A549 (cell line): ENCODE results near the gene DZANK1. TPM values are rescaled to one million over a fixed set of nuclear protein-coding genes. Genes with fewer than 3 reads are reported as not detected.

Experiments used
- ATAC-seq, 2 experiments: fragments of 200-7000 bp in 1 of 2; fragments of >200 bp in 1 of 2; cut with Nextera tagmentation in 1 of 2; cut with Tn5 transposase in 1 of 2; 3 replicates each; pipeline versions ENCODE4 v1.8.0 to v1.9.1; 2018 to 2020; ENCODE audit warnings: mild to moderate bottlenecking in 1 of 2, moderate library complexity in 1 of 2
- CTCF ChIA-PET: fragments of 300-600 bp; sonication (Branson Sonifier 250); formaldehyde crosslinking; extraction: SDS; loops from one replicate; lab custom pipeline; 2021; ENCODE audit warnings: antibody characterized with exemption, inconsistent platforms; lab: Yijun Ruan, JAX
- POLR2A ChIA-PET: fragments of 350-600 bp; formaldehyde crosslinking; extraction: SDS; loops from one replicate; lab custom pipeline; 2021; ENCODE audit warnings: antibody characterized with exemption, inconsistent platforms; lab: Yijun Ruan, JAX
- DNase-seq, 2 experiments: peaks; one replicate each; pipeline versions ENCODE4 v3.0.0 to v3.0.0-alpha.2; 2011 to 2016; ENCODE audit warnings: low read depth in 1 of 2, low spot score in 1 of 2
- FAIRE-seq: peaks from 2 replicates; lab custom pipeline; 2011; peaks lifted over from hg19 to GRCh38; lab: Jason Lieb, UNC
- H3K27ac ChIP-seq, 2 experiments: fragments of >200 bp; sonication (Bioruptor Twin); formaldehyde crosslinking; 3 replicates each; pipeline ENCODE4 v1.5.1; 2016 to 2017
- H3K4me1 ChIP-seq: fragments of >200 bp; sonication (Bioruptor Twin); formaldehyde crosslinking; 3 replicates; pipeline ENCODE4 v1.6.1; 2016
- H3K4me2 ChIP-seq: fragments of >200 bp; sonication (Bioruptor Twin); formaldehyde crosslinking; 3 replicates; pipeline ENCODE4 v1.6.1; 2016
- H3K4me3 ChIP-seq: fragments of >200 bp; sonication (Bioruptor Twin); formaldehyde crosslinking; 3 replicates; pipeline ENCODE4 v1.5.1; 2016
- H3K9me3 ChIP-seq: fragments of >200 bp; sonication (Bioruptor Twin); formaldehyde crosslinking; 3 replicates; pipeline ENCODE4 v1.6.1; 2016
- ATOH8 ChIP-seq: fragments of 250-450 bp; sonication (Bioruptor Pico); IDR thresholded peaks from 2 replicates; pipeline ENCODE4 v1.5.0; 2020; ENCODE audit warnings: low read depth, mild to moderate bottlenecking, moderate library complexity
- BCL3 ChIP-seq: fragments of >200 bp; sonication (Bioruptor Twin); formaldehyde crosslinking; IDR thresholded peaks from 3 replicates; pipeline ENCODE4 v1.6.1; 2016
- BHLHE40 ChIP-seq: IDR thresholded peaks from 2 replicates; pipeline ENCODE4 v1.6.1; 2012; ENCODE audit warnings: low read depth, low read length, inconsistent platforms
- CHD4 ChIP-seq: fragments of 200-600 bp; sonication (generic); IDR thresholded peaks from 2 replicates; pipeline ENCODE4 v1.6.1; 2016; ENCODE audit warnings: antibody characterized with exemption, mild to moderate bottlenecking, borderline replicate concordance
- E2F6 ChIP-seq: IDR thresholded peaks from 2 replicates; pipeline ENCODE4 v1.6.1; 2012; ENCODE audit warnings: low read depth, borderline replicate concordance
- GATA3 ChIP-seq: IDR thresholded peaks from 2 replicates; pipeline ENCODE4 v1.6.1; 2012; ENCODE audit warnings: borderline replicate concordance
- HDAC2 ChIP-seq: fragments of 200-600 bp; sonication (generic); IDR thresholded peaks from 2 replicates; pipeline ENCODE4 v1.6.1; 2016
- HEYL ChIP-seq: fragments of 250-450 bp; sonication (Bioruptor Pico); IDR thresholded peaks from 2 replicates; pipeline ENCODE4 v1.8.0; 2021; ENCODE audit warnings: mild to moderate bottlenecking, moderate library complexity
- JUN ChIP-seq, 2 experiments: fragments of >200 bp; sonication (Bioruptor Twin); formaldehyde crosslinking; IDR thresholded peaks; 2 replicates in 1 of 2; 3 replicates in 1 of 2; pipeline ENCODE4 v1.6.1; 2016 to 2017
- JUNB ChIP-seq: fragments of >200 bp; sonication (Bioruptor Twin); formaldehyde crosslinking; IDR thresholded peaks from 2 replicates; pipeline ENCODE4 v1.6.1; 2016
- KDM5A ChIP-seq: fragments of 200-600 bp; sonication (generic); IDR thresholded peaks from 2 replicates; pipeline ENCODE4 v1.6.1; 2016; ENCODE audit warnings: antibody characterized with exemption, mild to moderate bottlenecking
- MAFK ChIP-seq: fragments of 450-650 bp; IDR thresholded peaks from 2 replicates; pipeline ENCODE4 v1.6.1; 2014; ENCODE audit not compliant: partially characterized antibody
- MAX ChIP-seq: IDR thresholded peaks from 2 replicates; pipeline ENCODE4 v1.6.1; 2012
- MYC ChIP-seq: IDR thresholded peaks from 2 replicates; pipeline ENCODE4 v1.6.1; 2012; ENCODE audit warnings: mild to moderate bottlenecking, inconsistent platforms, low read length, improper control_type of control experiment, borderline replicate concordance
- PHF8 ChIP-seq: fragments of 200-600 bp; sonication (generic); IDR thresholded peaks from 2 replicates; pipeline ENCODE4 v1.6.1; 2016; ENCODE audit warnings: low read depth, mild to moderate bottlenecking, antibody characterized with exemption, moderate library complexity, borderline replicate concordance
- POLR2A ChIP-seq: IDR thresholded peaks from 2 replicates; pipeline ENCODE4 v1.6.1; 2012; ENCODE audit warnings: mild to moderate bottlenecking, low read length
- RFX5 ChIP-seq: fragments of 450-650 bp; IDR thresholded peaks from 2 replicates; pipeline ENCODE4 v1.7.1; 2014; ENCODE audit warnings: antibody characterized with exemption, mild to moderate bottlenecking, moderate library complexity
- whole genome bisulfite sequencing: methylation state at CpG from one replicate; pipeline ENCODE4 v1.1.6; 2017; ENCODE audit errors: missing lambda C conversion rate; 5-methylcytosine and 5-hydroxymethylcytosine counted together
- polyA minus RNA-seq: library from RNA; depleted of rRNA, polyadenylated mRNA; stranded (reverse); fragments of >200 nt; gene quantifications from 2 replicates; pipeline ENCODE4 v1.2.3, GENCODE V29; 2011; rRNA and poly(A)+ RNA removed
- polyA plus RNA-seq, 4 experiments: library from polyadenylated mRNA; depleted of rRNA in 3 of 4; stranded (reverse); fragments of >200 nt; fragmentation: RNase III in 1 of 4; extraction: RNeasy Plus Mini Kit Qiagen cat#74134 plus additional on column Dnase treatment in 1 of 4; gene quantifications; 2 replicates in 3 of 4; 3 replicates in 1 of 4; pipeline ENCODE4 v1.2.3, GENCODE V29; 2011 to 2017
- TF ChIP-seq, protein P1 (sequence below): IDR thresholded peaks from 2 replicates; pipeline ENCODE4 v1.6.1; 2012
- TF ChIP-seq, protein P2 (sequence below): fragments of 150-350 bp; IDR thresholded peaks from 2 replicates; pipeline ENCODE4 v1.6.1; 2014; ENCODE audit warnings: low read depth, mild to moderate bottlenecking, low read length

Gene DZANK1
- polyA plus RNA-seq (2011; rRNA removed) (5.1 and 5.8 TPM in 2 replicates), polyA plus RNA-seq (2017; fragmentation: RNase III; extraction: RNeasy Plus Mini Kit Qiagen cat#74134 plus additional on column Dnase treatment) (3.3 to 3.8 TPM (median 3.5 TPM) in 3 replicates), polyA minus RNA-seq (3.3 and 5.4 TPM in 2 replicates)
- 2.7 and 3.0 TPM in 2 replicates for polyA plus RNA-seq (2012; cell fraction: cytosol; rRNA removed)
- polyA plus RNA-seq (2012; cell fraction: nucleus; rRNA removed) = 4.6 and 5.9 TPM in 2 replicates

DNA sequence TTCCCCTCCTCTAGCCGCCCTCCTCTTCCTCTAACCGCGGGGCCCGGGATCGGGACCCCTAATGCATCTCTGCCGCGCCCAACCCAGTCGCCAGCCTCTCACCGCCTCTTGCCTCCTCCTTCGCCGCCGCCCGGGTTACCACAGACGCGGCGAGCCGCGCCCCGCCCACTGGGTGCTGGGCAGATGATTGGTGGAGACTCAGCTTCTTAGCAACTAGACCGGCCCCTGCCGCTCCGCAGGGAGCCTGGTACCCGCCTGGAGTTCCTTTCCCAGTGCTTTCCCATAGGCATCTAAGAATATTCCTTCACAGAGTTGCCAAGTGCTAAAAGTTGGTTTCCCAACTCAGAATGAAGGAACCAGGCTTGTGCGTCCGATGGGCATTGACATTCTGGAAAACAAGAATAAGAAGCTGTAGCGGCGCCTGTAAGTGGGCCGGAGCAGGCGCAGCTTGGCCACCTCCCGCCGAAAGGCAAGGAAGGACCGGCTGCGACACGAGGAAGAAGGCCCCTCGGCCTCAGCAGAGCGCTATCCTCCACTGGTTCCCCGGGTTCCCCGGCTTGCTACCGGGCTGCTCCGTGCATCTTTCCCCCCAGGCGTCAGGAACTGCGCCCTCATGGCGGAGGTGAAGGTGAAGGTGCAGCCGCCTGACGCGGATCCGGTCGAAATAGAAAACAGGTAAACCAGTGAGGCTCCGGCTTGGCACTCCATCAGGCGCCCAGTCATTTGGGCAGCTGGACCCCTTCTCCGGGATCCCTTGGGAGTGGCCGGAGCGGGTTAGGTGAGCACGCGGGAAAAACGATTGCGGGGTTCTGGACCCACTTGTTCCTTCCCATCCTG, at the start of gene DZANK1, which contains the start of gene POLR3F:
Gene DZANK1 (minus strand): TSS at position 137 of the 837 bp plus-strand sequence. CDS start 1,672 bp downstream, outside the sequence.
Gene POLR3F (plus strand): TSS at position 497 of the 837 bp plus-strand sequence. CDS start 117 bp downstream, at position 614.
- peak within 1 kb of the TSS; percentile 87 for H3K4me2 ChIP-seq
- ChIA-PET CTCF (interaction anchor here (1.2 kb wide), 1 partner anchor 8 kb away, joined by 4 read pairs; no protein-coding TSS in a partner anchor), POLR2A (interaction anchor here (0.6 to 3.0 kb wide), 14 partner anchors 8 to 179 kb away, joined by 3 to 48 read pairs (median 4); partner anchors contain the start of genes RBBP9, SEC23B and ZNF133)
- peak within 1 kb of the TSS; percentile 76 for H3K4me3 ChIP-seq
- ATAC-seq (peak; percentile 99 to 100), FAIRE-seq (peak; percentile 61), DNase-seq (peak; percentile 97 to 99)
- H3K27ac ChIP-seq = peak within 1 kb of the TSS; percentile 85 to 86
- no peaks in the 10 kb centered on the region for H3K9me3 ChIP-seq
- H3K4me1 ChIP-seq = peaks cover 21% of the 10 kb centered on the region
- TF ChIP-seq HDAC2 (peak; percentile 91), GATA3 (peak; percentile 26; the same call in 1 of the 2 replicates), PHF8 (peak; percentile 95; the same call in 1 of the 2 replicates), ATOH8 (no peak), BCL3 (0 out of 3 replicates have a peak, but pooled peaks have one; percentile 15), KDM5A (peak; percentile 99), HEYL (CRISPR knock-in tag) (no peak), MYC (peak; percentile 97), MAX (peak; percentile 48), MAFK (peak; percentile 9), JUN (IDR thresholded peaks at IDR 0.05) (peak; percentile 96 to 98), E2F6 (no peak), BHLHE40 (no peak), POLR2A (peak; percentile 80), JUNB (no peak)
- TF ChIP-seq, protein P1, sequence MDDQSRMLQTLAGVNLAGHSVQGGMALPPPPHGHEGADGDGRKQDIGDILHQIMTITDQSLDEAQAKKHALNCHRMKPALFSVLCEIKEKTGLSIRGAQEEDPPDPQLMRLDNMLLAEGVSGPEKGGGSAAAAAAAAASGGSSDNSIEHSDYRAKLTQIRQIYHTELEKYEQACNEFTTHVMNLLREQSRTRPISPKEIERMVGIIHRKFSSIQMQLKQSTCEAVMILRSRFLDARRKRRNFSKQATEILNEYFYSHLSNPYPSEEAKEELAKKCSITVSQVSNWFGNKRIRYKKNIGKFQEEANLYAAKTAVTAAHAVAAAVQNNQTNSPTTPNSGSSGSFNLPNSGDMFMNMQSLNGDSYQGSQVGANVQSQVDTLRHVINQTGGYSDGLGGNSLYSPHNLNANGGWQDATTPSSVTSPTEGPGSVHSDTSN = 0 out of 2 replicates have a peak, but pooled peaks have one; percentile 12
- WGBS = 2% methylated on average over 53 of the region's 57 CpGs

DNA sequence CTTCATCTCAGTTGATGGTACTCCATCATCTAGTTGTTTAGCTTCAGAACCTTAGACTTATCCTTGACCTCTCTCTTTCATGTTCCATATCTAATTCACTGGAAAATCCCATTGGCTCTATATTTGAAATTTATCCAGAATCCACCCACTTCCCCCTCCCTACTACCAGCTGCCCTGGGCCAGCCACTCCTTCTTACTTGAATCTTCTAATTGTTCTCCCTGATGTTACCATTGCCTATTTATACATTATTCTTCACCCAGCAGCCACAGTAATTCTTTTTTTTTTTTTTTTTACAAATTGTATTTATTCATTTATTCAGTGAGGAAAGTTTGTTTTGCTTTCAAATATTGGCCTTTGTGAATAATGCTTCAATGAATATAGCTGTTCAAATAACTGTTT, 49.1 kb upstream of the DZANK1 start:
- H3K4me3 ChIP-seq = no peak overlapping the region
- no peak for FAIRE-seq
- no peak for TF ChIP-seq RFX5
- TF ChIP-seq, protein P2, sequence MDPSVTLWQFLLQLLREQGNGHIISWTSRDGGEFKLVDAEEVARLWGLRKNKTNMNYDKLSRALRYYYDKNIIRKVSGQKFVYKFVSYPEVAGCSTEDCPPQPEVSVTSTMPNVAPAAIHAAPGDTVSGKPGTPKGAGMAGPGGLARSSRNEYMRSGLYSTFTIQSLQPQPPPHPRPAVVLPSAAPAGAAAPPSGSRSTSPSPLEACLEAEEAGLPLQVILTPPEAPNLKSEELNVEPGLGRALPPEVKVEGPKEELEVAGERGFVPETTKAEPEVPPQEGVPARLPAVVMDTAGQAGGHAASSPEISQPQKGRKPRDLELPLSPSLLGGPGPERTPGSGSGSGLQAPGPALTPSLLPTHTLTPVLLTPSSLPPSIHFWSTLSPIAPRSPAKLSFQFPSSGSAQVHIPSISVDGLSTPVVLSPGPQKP = no peak
- TF ChIP-seq CHD4 = no peak
- TF ChIP-seq, all 56 proteins: peak for 0
- CTCF ChIA-PET = interaction anchor here (0.7 to 1.2 kb wide), 4 partner anchors 8 to 1789 kb away, joined by 3 to 5 read pairs (median 3); partner anchors contain the start of gene SEC23B
- H3K4me1 ChIP-seq = no peaks in the 10 kb centered on the region; the same call in 2 of the 3 replicates
- no peak overlapping the region for H3K27ac ChIP-seq
- H3K4me2 ChIP-seq = no peak overlapping the region
- no peak for DNase-seq
- POLR2A ChIA-PET = interaction anchor here (0.7 kb wide), 1 partner anchor 1391 kb away, joined by 5 read pairs; no protein-coding TSS in a partner anchor
- no peak for ATAC-seq
- no peaks in the 10 kb centered on the region for H3K9me3 ChIP-seq
